Gastrocnemius medialis (tissue), 4 donors: ENCODE measurements around the gene MAP7D2. TPM values are rescaled to one million over a fixed set of nuclear protein-coding genes. Genes with fewer than 3 reads are reported as not detected.

Experiments
- ATAC-seq, 2 donors: fragments of 150-250 bp; one replicate each; pipeline ENCODE4 v1.9.1; 2016
- DNase-seq, 2 donors: peaks; one replicate each; pipeline ENCODE4 v3.0.0-alpha.2; 2019
- H3K27ac ChIP-seq, 4 donors: fragments of 200-600 bp; sonication (generic); 1 replicate in 1 of 4; 2 replicates in 3 of 4; pipeline ENCODE4 v1.5.1; 2016 to 2018; ENCODE audit warnings: mild to moderate bottlenecking in 2 of 4, moderate library complexity in 1 of 4
- H3K27me3 ChIP-seq, 3 donors: fragments of 200-600 bp; sonication (generic) in 2 of 3; 1 replicate in 1 of 3; 2 replicates in 2 of 3; pipeline versions ENCODE4 v1.5.1 to v1.6.0; 2016 to 2019; ENCODE audit warnings: mild to moderate bottlenecking in 1 of 3, moderate library complexity in 1 of 3
- H3K36me3 ChIP-seq, 2 donors: fragments of 200-600 bp; sonication (generic) in 1 of 2; one replicate each; pipeline ENCODE4 v1.5.1; 2017 to 2018
- H3K4me1 ChIP-seq, 2 donors: fragments of 200-600 bp; sonication (generic) in 1 of 2; one replicate each; pipeline ENCODE4 v1.5.1; 2016 to 2017; ENCODE audit warnings: mild to moderate bottlenecking in 2 of 2
- H3K4me3 ChIP-seq, 4 donors: fragments of 200-600 bp; sonication (generic) in 3 of 4; 1 replicate in 1 of 4; 2 replicates in 3 of 4; pipeline ENCODE4 v1.5.1; 2016 to 2019; ENCODE audit warnings: mild to moderate bottlenecking in 2 of 4
- H3K9me3 ChIP-seq, 3 donors: fragments of 200-600 bp; sonication (generic) in 2 of 3; 1 replicate in 1 of 3; 2 replicates in 2 of 3; pipeline ENCODE4 v1.5.1; 2016 to 2019
- POLR2A ChIP-seq, 2 donors: fragments of 450-650 bp; IDR thresholded peaks; one replicate each; pipeline ENCODE4 v1.6.1; 2017; ENCODE audit warnings: antibody characterized with exemption in 2 of 2, mild to moderate bottlenecking in 2 of 2, moderate library complexity in 2 of 2
- in situ Hi-C, 4 donors: fragments of 200-750 bp; cut with MboI; loops; one replicate each; pipeline versions ENCODE4 v1.15.0 to v1.8.0; 2017; ENCODE audit warnings: low sequenced_read_pairs in 4 of 4
- intact Hi-C: fragments of 100-400 bp; cut with DNase I; formaldehyde crosslinking; loops from one replicate; pipeline ENCODE4 v1.15.1; 2023; ENCODE audit warnings: low total_unique reads
- total RNA-seq, 4 donors: library from RNA; depleted of rRNA; stranded (reverse); fragments of >200 nt; gene quantifications; one replicate each; pipeline versions ENCODE4 v1.1.0 to v1.2.3, GENCODE V29; 2016
- TF ChIP-seq, protein P1 (sequence below), 5 experiments: fragments of 450-650 bp in 3 of 5; fragments of 200-600 bp in 2 of 5; sonication (generic) in 2 of 5; IDR thresholded peaks in 4 of 5; conservative IDR thresholded peaks in 1 of 5; 1 replicate in 4 of 5; 2 replicates in 1 of 5; pipeline ENCODE4 v1.5.1; 2016 to 2019; ENCODE audit warnings: antibody characterized with exemption in 5 of 5, mild to moderate bottlenecking in 3 of 5, moderate library complexity in 3 of 5

The MAP7D2 gene
- total RNA-seq, 4 donors from 2014 or later, result 0.13 to 0.51 (median 0.47) TPM; not detected in 1

DNA sequence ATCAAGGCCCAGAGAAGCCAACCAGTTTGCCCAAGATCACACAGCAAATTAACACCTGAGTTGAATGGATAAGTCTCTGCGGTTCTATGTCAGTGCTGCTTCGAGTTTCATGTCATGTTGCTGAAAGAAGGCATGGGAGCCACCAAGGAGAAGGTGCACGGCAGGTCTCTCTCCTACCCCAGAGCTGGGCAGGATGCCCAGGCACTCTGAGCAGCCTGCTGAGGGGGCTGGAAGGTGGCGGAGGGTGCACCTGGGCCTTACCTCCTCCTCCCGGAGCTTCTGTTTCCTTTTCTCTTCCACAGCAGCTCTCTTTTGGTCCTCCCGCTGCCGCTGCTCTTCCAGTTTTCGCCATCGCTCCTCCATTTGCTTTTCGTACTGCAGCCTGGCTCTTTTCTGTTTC lies 53.6 kb downstream of the MAP7D2 start:
- TF ChIP-seq, protein P1, sequence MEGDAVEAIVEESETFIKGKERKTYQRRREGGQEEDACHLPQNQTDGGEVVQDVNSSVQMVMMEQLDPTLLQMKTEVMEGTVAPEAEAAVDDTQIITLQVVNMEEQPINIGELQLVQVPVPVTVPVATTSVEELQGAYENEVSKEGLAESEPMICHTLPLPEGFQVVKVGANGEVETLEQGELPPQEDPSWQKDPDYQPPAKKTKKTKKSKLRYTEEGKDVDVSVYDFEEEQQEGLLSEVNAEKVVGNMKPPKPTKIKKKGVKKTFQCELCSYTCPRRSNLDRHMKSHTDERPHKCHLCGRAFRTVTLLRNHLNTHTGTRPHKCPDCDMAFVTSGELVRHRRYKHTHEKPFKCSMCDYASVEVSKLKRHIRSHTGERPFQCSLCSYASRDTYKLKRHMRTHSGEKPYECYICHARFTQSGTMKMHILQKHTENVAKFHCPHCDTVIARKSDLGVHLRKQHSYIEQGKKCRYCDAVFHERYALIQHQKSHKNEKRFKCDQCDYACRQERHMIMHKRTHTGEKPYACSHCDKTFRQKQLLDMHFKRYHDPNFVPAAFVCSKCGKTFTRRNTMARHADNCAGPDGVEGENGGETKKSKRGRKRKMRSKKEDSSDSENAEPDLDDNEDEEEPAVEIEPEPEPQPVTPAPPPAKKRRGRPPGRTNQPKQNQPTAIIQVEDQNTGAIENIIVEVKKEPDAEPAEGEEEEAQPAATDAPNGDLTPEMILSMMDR (IDR thresholded peaks at IDR 0.05 in 4 of 5, conservative IDR thresholded peaks at IDR 0.05 in 1 of 5), result no peak
- TF ChIP-seq POLR2A (IDR thresholded peaks at IDR 0.05), result no peak
- Histone ChIP-seq H3K36me3 (no peaks in the 10 kb centered on the region), H3K4me1 (no peaks in the 10 kb centered on the region), H3K4me3 (no peak overlapping the region), H3K27ac (no peak overlapping the region), H3K9me3 (no peaks in the 10 kb centered on the region), H3K27me3 (no peaks in the 10 kb centered on the region)
- no peak for DNase-seq
- ATAC-seq, result no peak
- intact Hi-C loops (loop anchor here (10.0 kb wide), 1 partner anchor 158 kb away; no protein-coding TSS in a partner anchor), in situ Hi-C loops (no loop called here)

DNA sequence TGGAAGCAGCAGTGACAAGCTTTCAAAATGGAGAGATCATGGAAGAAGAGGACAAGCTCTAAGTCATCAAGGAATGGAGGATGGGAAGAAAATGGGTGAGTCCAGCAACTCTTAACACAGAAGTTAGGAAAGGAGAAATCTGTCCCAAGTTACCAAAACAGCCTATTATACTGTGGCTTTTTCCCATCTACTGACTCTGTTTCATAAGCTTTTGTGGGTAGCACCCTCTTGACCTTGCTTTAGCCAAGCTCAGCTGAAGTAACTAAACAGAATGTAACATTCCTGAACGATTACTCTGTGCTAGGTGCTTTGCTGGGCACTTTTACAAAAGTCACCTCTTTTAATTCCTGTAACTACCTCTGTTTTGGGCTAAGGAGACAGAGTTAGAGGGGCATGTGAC lies 54.9 kb downstream of the MAP7D2 start:
- intact Hi-C loops, result loop anchor here (10.0 kb wide), 1 partner anchor 157 kb away; no protein-coding TSS in a partner anchor

DNA sequence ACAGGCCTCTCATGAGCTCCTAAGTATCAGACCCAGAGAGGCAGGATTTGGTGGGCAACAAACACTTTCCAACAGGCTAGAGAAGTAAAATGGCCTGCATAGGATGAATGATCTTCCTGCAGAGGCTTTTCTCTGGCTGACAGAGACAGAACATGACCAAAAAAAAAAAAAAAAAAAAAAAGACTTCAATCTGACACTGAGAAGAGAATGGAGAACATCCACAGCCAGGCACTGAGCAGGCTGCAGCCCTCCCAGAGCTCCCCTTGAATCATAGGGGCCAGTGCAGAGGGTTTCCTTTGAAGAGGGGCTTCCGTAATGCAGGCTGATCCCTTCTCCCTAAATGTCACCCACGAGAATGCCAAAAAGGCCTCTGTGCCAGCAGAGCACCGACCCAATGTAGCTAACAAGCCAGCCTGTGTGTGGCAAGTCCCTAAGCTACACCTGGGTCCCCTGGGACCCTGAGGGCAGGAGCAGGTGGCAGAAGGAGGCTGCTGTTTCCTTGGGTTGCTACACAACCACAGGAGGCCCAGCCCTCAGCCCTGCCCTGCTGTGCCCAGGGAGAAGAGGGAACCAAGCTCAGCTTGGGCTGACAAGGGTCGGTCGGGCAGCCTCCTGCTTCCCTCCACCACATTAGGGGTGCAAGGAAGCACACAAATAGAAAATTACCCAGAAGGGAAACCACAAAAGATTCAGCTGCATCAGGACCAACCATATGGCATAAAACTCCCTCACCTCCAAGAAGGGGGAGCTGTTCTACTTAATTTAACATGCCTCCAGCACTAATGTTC lies 55.6 kb downstream of the MAP7D2 start:
- no peaks in the 10 kb centered on the region for H3K9me3 ChIP-seq
- in situ Hi-C loops (no loop called here), intact Hi-C loops (loop anchor here (10.0 kb wide), 1 partner anchor 156 kb away; no protein-coding TSS in a partner anchor)
- H3K27ac ChIP-seq, result no peak overlapping the region
- H3K27me3 ChIP-seq, result no peaks in the 10 kb centered on the region
- DNase-seq, result no peak
- H3K4me3 ChIP-seq, result no peak overlapping the region
- H3K36me3 ChIP-seq, result no peaks in the 10 kb centered on the region
- TF ChIP-seq, protein P1 (IDR thresholded peaks at IDR 0.05 in 4 of 5, conservative IDR thresholded peaks at IDR 0.05 in 1 of 5), result no peak
- TF ChIP-seq POLR2A (IDR thresholded peaks at IDR 0.05), result no peak
- no peak for ATAC-seq
- H3K4me1 ChIP-seq, result no peaks in the 10 kb centered on the region

More for the DNA sequence above, 54.9 kb downstream of the MAP7D2 start:
- ATAC-seq (no peak), DNase-seq (no peak)
- TF ChIP-seq POLR2A (IDR thresholded peaks at IDR 0.05), result no peak
- TF ChIP-seq, protein P1 (IDR thresholded peaks at IDR 0.05 in 4 of 5, conservative IDR thresholded peaks at IDR 0.05 in 1 of 5), result no peak
- in situ Hi-C loops, result no loop called here
- Histone ChIP-seq H3K27me3 (no peaks in the 10 kb centered on the region), H3K9me3 (no peaks in the 10 kb centered on the region), H3K27ac (no peak overlapping the region), H3K36me3 (no peaks in the 10 kb centered on the region), H3K4me3 (no peak overlapping the region), H3K4me1 (no peaks in the 10 kb centered on the region)

DNA sequence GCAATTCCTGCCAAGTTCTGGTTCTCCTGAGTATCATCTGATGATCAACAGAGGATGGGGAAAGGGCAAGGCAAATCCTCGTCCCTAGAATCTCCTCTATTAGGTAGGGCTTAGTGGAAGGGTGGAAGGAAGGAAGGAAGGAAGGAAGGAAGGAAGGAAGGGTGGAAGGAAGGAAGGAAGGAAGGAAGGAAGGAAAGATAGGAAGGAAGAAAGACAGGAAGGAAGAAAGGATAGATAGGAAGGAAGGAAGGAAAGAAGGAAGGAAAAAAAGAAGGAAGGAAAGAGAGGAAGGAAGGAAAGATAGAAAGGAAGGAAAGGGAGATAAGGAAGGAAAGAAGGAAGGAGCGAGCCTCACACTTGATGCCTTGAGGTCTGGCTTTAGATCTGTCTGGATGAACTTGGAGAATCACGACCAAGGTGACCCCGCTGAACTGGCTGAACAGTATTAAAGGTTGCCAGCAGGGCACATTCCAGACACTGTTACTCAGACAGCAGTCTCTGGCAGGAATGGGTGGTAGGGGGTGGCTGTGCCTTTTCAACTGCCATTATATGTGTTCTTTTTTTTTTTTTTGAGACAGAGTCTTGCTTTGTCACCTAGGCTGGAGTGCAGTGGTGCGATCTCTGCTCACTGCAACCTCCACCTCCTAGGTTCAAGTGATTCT lies 57.1 kb downstream of the MAP7D2 start:
- in situ Hi-C loops, result no loop called here

More for the DNA sequence above, 57.1 kb downstream of the MAP7D2 start:
- H3K27me3 ChIP-seq, result no peaks in the 10 kb centered on the region
- no peak overlapping the region for H3K27ac ChIP-seq
- no peaks in the 10 kb centered on the region for H3K4me1 ChIP-seq
- no peaks in the 10 kb centered on the region for H3K36me3 ChIP-seq
- DNase-seq (no peak), ATAC-seq (no peak)
- H3K4me3 ChIP-seq, result no peak overlapping the region
- no peaks in the 10 kb centered on the region for H3K9me3 ChIP-seq
- TF ChIP-seq, protein P1 (IDR thresholded peaks at IDR 0.05 in 4 of 5, conservative IDR thresholded peaks at IDR 0.05 in 1 of 5), result no peak
- no peak for TF ChIP-seq POLR2A (IDR thresholded peaks at IDR 0.05)
- intact Hi-C loops, result loop anchor here (10.0 kb wide), 1 partner anchor 155 kb away; no protein-coding TSS in a partner anchor
